ENCODE data around the gene NPNT.

Gene NPNT

GRCh38 chr4:106017975-106018374 lies 122.7 kb downstream of the NPNT start:
- no peak for DNase-seq (ENCODE audit: low read depth in 1 of 2, low spot score in 1 of 2)

GRCh38 chr4:106019771-106020170 lies 124.5 kb downstream of the NPNT start:
- DNase-seq (ENCODE audit: low read depth in 1 of 2, low spot score in 1 of 2): no peak
